OCI-M1 (cell line): ENCODE results near the gene PTPN2.

ENCODE experiments used
- DNase-seq: peaks from one replicate; lab custom pipeline; 2025; lab: John Stamatoyannopoulos, UW

PTPN2 gene

GRCh38 chr18:12745095-12745795 is 138.8 kb downstream of the PTPN2 start:
- no peak for DNase-seq

GRCh38 chr18:12744103-12744502 is 139.9 kb downstream of the PTPN2 start:
- DNase-seq = peak; percentile 82

DNA sequence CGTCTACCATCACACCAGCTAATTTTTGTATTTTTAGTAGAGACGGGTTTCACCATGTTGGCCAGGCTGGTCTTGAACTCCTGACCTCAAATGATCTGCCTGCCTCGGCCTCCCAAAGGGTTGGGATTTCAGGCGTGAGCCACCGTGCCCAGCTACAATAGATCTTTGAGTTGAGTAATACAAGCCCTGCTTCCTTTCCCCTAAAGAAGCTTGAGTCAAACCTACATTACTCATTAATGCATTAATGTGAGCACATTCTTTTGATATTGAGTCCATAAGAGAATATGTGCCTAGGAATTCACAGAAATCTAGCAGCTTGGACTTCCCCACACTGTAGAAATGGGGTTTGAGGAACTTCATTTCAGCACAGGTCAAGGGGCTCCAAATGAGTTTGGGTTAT is 141.6 kb downstream of the PTPN2 start:
- DNase-seq = no peak
